ENCODE results near the gene PPP2R5C.

PPP2R5C gene

GRCh38 chr14:101920271-101920670 lies 158.8 kb downstream of the PPP2R5C start:
- H3K4me1 Mint-ChIP-seq (ENCODE audit: low read depth): no peaks in the 10 kb centered on the region
- H3K36me3 Mint-ChIP-seq (ENCODE audit: low read depth): peaks cover 15% of the 10 kb centered on the region
- H3K9me3 Mint-ChIP-seq: no peaks in the 10 kb centered on the region
- no peak overlapping the region for H3K27ac Mint-ChIP-seq
- no peaks in the 10 kb centered on the region for H3K27me3 Mint-ChIP-seq (ENCODE audit: low read depth)
- H3K4me3 Mint-ChIP-seq: no peak overlapping the region

- Mint-ChIP-seq H3K36me3 (ENCODE audit: low read depth) (peaks cover 20% of the 10 kb centered on the region), H3K27ac (no peak overlapping the region), H3K4me3 (no peak overlapping the region), H3K4me1 (ENCODE audit: low read depth) (no peaks in the 10 kb centered on the region), H3K9me3 (no peaks in the 10 kb centered on the region), H3K27me3 (ENCODE audit: low read depth) (no peaks in the 10 kb centered on the region)
These were observed 161.4 kb downstream of the PPP2R5C start for GRCh38 chr14:101922866-101923265.

- Mint-ChIP-seq H3K27me3 (ENCODE audit: low read depth) (no peaks in the 10 kb centered on the region), H3K36me3 (ENCODE audit: low read depth) (peaks cover 14% of the 10 kb centered on the region), H3K27ac (no peak overlapping the region), H3K4me3 (no peak overlapping the region), H3K9me3 (no peaks in the 10 kb centered on the region), H3K4me1 (ENCODE audit: low read depth) (no peaks in the 10 kb centered on the region)
These were observed 163.6 kb downstream of the PPP2R5C start for GRCh38 chr14:101925152-101925551.

- Mint-ChIP-seq H3K27ac (no peak overlapping the region), H3K36me3 (ENCODE audit: low read depth) (peaks cover 14% of the 10 kb centered on the region), H3K9me3 (no peaks in the 10 kb centered on the region), H3K4me1 (ENCODE audit: low read depth) (no peaks in the 10 kb centered on the region), H3K27me3 (ENCODE audit: low read depth) (no peaks in the 10 kb centered on the region), H3K4me3 (no peak overlapping the region)
These were observed 164.6 kb downstream of the PPP2R5C start for GRCh38 chr14:101926085-101926484.

GRCh38 chr14:101926620-101927019 lies 165.1 kb downstream of the PPP2R5C start:
- H3K27ac Mint-ChIP-seq: no peak overlapping the region
- H3K4me1 Mint-ChIP-seq (ENCODE audit: low read depth): no peaks in the 10 kb centered on the region
- peaks cover 14% of the 10 kb centered on the region for H3K36me3 Mint-ChIP-seq (ENCODE audit: low read depth)
- no peak overlapping the region for H3K4me3 Mint-ChIP-seq
- no peaks in the 10 kb centered on the region for H3K9me3 Mint-ChIP-seq
- H3K27me3 Mint-ChIP-seq (ENCODE audit: low read depth): no peaks in the 10 kb centered on the region

- Mint-ChIP-seq H3K36me3 (ENCODE audit: low read depth) (peaks cover 11% of the 10 kb centered on the region), H3K4me1 (ENCODE audit: low read depth) (no peaks in the 10 kb centered on the region), H3K9me3 (no peaks in the 10 kb centered on the region), H3K27ac (no peak overlapping the region), H3K4me3 (no peak overlapping the region), H3K27me3 (ENCODE audit: low read depth) (no peaks in the 10 kb centered on the region)
These were observed 166.3 kb downstream of the PPP2R5C start for GRCh38 chr14:101927859-101928258.

- Mint-ChIP-seq H3K9me3 (no peaks in the 10 kb centered on the region), H3K4me1 (ENCODE audit: low read depth) (no peaks in the 10 kb centered on the region), H3K4me3 (no peak overlapping the region), H3K36me3 (ENCODE audit: low read depth) (peaks cover 8% of the 10 kb centered on the region), H3K27me3 (ENCODE audit: low read depth) (no peaks in the 10 kb centered on the region), H3K27ac (no peak overlapping the region)
These were observed 166.9 kb downstream of the PPP2R5C start for GRCh38 chr14:101928415-101928841.

GRCh38 chr14:101929096-101929495 lies 167.6 kb downstream of the PPP2R5C start:
- Mint-ChIP-seq H3K4me1 (ENCODE audit: low read depth) (no peaks in the 10 kb centered on the region), H3K27ac (no peak overlapping the region), H3K27me3 (ENCODE audit: low read depth) (no peaks in the 10 kb centered on the region), H3K36me3 (ENCODE audit: low read depth) (peaks cover 8% of the 10 kb centered on the region), H3K9me3 (no peaks in the 10 kb centered on the region), H3K4me3 (no peak overlapping the region)

- no peaks in the 10 kb centered on the region for H3K27me3 Mint-ChIP-seq (ENCODE audit: low read depth)
- no peak overlapping the region for H3K27ac Mint-ChIP-seq
- H3K36me3 Mint-ChIP-seq (ENCODE audit: low read depth): peaks cover 5% of the 10 kb centered on the region
- no peak overlapping the region for H3K4me3 Mint-ChIP-seq
- H3K4me1 Mint-ChIP-seq (ENCODE audit: low read depth): no peaks in the 10 kb centered on the region
- no peaks in the 10 kb centered on the region for H3K9me3 Mint-ChIP-seq
These were observed 168.4 kb downstream of the PPP2R5C start for GRCh38 chr14:101929946-101930345.

GRCh38 chr14:101932673-101933072 lies 171.2 kb downstream of the PPP2R5C start:
- H3K4me3 Mint-ChIP-seq: no peak overlapping the region
- no peaks in the 10 kb centered on the region for H3K9me3 Mint-ChIP-seq
- no peak overlapping the region for H3K27ac Mint-ChIP-seq
- H3K36me3 Mint-ChIP-seq (ENCODE audit: low read depth): no peaks in the 10 kb centered on the region
- no peaks in the 10 kb centered on the region for H3K4me1 Mint-ChIP-seq (ENCODE audit: low read depth)
- H3K27me3 Mint-ChIP-seq (ENCODE audit: low read depth): no peaks in the 10 kb centered on the region

GRCh38 chr14:101933209-101933608 lies 171.7 kb downstream of the PPP2R5C start:
- Mint-ChIP-seq H3K27me3 (ENCODE audit: low read depth) (peaks cover under 1% of the 10 kb centered on the region), H3K4me1 (ENCODE audit: low read depth) (no peaks in the 10 kb centered on the region), H3K27ac (no peak overlapping the region), H3K4me3 (no peak overlapping the region), H3K36me3 (ENCODE audit: low read depth) (no peaks in the 10 kb centered on the region), H3K9me3 (no peaks in the 10 kb centered on the region)

- H3K27me3 Mint-ChIP-seq (ENCODE audit: low read depth): peaks cover 10% of the 10 kb centered on the region
- H3K4me3 Mint-ChIP-seq: no peak overlapping the region
- no peak overlapping the region for H3K27ac Mint-ChIP-seq
- no peaks in the 10 kb centered on the region for H3K36me3 Mint-ChIP-seq (ENCODE audit: low read depth)
- H3K4me1 Mint-ChIP-seq (ENCODE audit: low read depth): no peaks in the 10 kb centered on the region
- H3K9me3 Mint-ChIP-seq: no peaks in the 10 kb centered on the region
These were observed 173.2 kb downstream of the PPP2R5C start for GRCh38 chr14:101934601-101935150.

GRCh38 chr14:101937926-101938767 lies 176.6 kb downstream of the PPP2R5C start:
- no peaks in the 10 kb centered on the region for H3K9me3 Mint-ChIP-seq
- H3K27ac Mint-ChIP-seq: no peak overlapping the region
- no peaks in the 10 kb centered on the region for H3K4me1 Mint-ChIP-seq (ENCODE audit: low read depth)
- no peak overlapping the region for H3K4me3 Mint-ChIP-seq
- H3K27me3 Mint-ChIP-seq (ENCODE audit: low read depth): peaks cover 24% of the 10 kb centered on the region
- H3K36me3 Mint-ChIP-seq (ENCODE audit: low read depth): no peaks in the 10 kb centered on the region

GRCh38 chr14:101939646-101940170 lies 178.2 kb downstream of the PPP2R5C start:
- H3K27me3 Mint-ChIP-seq (ENCODE audit: low read depth): peaks cover 36% of the 10 kb centered on the region
- H3K9me3 Mint-ChIP-seq: no peaks in the 10 kb centered on the region
- no peak overlapping the region for H3K4me3 Mint-ChIP-seq
- H3K36me3 Mint-ChIP-seq (ENCODE audit: low read depth): no peaks in the 10 kb centered on the region
- no peaks in the 10 kb centered on the region for H3K4me1 Mint-ChIP-seq (ENCODE audit: low read depth)
- H3K27ac Mint-ChIP-seq: no peak overlapping the region

GRCh38 chr14:101944451-101944850 lies 182.9 kb downstream of the PPP2R5C start:
- Mint-ChIP-seq H3K27me3 (ENCODE audit: low read depth) (peaks cover 44% of the 10 kb centered on the region), H3K4me1 (ENCODE audit: low read depth) (peaks cover 17% of the 10 kb centered on the region), H3K4me3 (no peak overlapping the region), H3K36me3 (ENCODE audit: low read depth) (no peaks in the 10 kb centered on the region), H3K9me3 (no peaks in the 10 kb centered on the region), H3K27ac (no peak overlapping the region)

All from T-helper 1 cell treated with Interleukin-12 subunit alpha and Interleukin-12 subunit beta and Interleukin-4 antibody, amounts not matched to agents 30 μg/mL and 1 μg/mL, for 36 hours (primary cell).